Uterus (tissue), 4 donors: ENCODE results near the gene FOXA3. TPM values are rescaled to one million over a fixed set of nuclear protein-coding genes. Genes with fewer than 3 reads are reported as not detected.

Experiments used
- DNase-seq, 2 donors: peaks; one replicate each; pipeline ENCODE4 v3.0.0-alpha.2; 2019 to 2020
- H3K27ac ChIP-seq, 2 donors: fragments of 200-600 bp; sonication (generic); 1 replicate in 1 of 2; 2 replicates in 1 of 2; pipeline ENCODE4 v1.5.1; 2016 to 2018
- H3K27me3 ChIP-seq, 2 donors: fragments of 200-600 bp; sonication (generic); one replicate each; pipeline ENCODE4 v1.5.1; 2018 to 2019; ENCODE audit warnings: control low read depth in 1 of 2
- H3K36me3 ChIP-seq, 2 donors: fragments of 200-600 bp; sonication (generic); one replicate each; pipeline ENCODE4 v1.5.1; 2019; ENCODE audit warnings: control low read depth in 1 of 2
- H3K4me1 ChIP-seq, 2 donors: fragments of 200-600 bp; sonication (generic); one replicate each; pipeline ENCODE4 v1.5.1; 2018 to 2019; ENCODE audit warnings: control low read depth in 1 of 2
- H3K4me3 ChIP-seq, 2 donors: fragments of 200-600 bp; sonication (generic); 1 replicate in 1 of 2; 2 replicates in 1 of 2; pipeline ENCODE4 v1.5.1; 2018 to 2019; ENCODE audit warnings: mild to moderate bottlenecking in 1 of 2
- H3K9me3 ChIP-seq, 2 donors: fragments of 200-600 bp; sonication (generic); one replicate each; pipeline ENCODE4 v1.5.1; 2019; ENCODE audit warnings: control low read depth in 1 of 2
- CTCF ChIP-seq, 4 experiments: fragments of 200-600 bp in 2 of 4; fragments of 450-650 bp in 2 of 4; sonication (generic) in 2 of 4; IDR thresholded peaks; one replicate each; pipeline ENCODE4 v1.5.1; 2016 to 2019; ENCODE audit warnings: antibody characterized with exemption in 4 of 4, mild to moderate bottlenecking in 2 of 4, moderate library complexity in 1 of 4
- POLR2A ChIP-seq, 2 donors: fragments of 450-650 bp; IDR thresholded peaks; one replicate each; pipeline ENCODE4 v1.6.1; 2016; ENCODE audit warnings: antibody characterized with exemption in 2 of 2, mild to moderate bottlenecking in 1 of 2, moderate library complexity in 1 of 2
- intact Hi-C: fragments of 100-400 bp; cut with DNase I; formaldehyde crosslinking; loops from one replicate; pipeline ENCODE4 v1.15.1; 2023; ENCODE audit warnings: low total_unique reads
- total RNA-seq, 4 donors: library from RNA; depleted of rRNA in 3 of 4; stranded (reverse); fragments of >200 nt in 3 of 4; gene quantifications; one replicate each; pipeline versions ENCODE4 v1.1.0 to v1.2.4, GENCODE V29; 2014 to 2023
- donor health status: DM: yes; HTN: yes; CAD: no.

FOXA3 gene
- total RNA-seq, 4 donors from 2014 or later = not detected

- no peaks in the 10 kb centered on the region for H3K4me1 ChIP-seq
- TF ChIP-seq CTCF (IDR thresholded peaks at IDR 0.05) = no peak
- TF ChIP-seq POLR2A (IDR thresholded peaks at IDR 0.05) = no peak
- no peaks in the 10 kb centered on the region for H3K36me3 ChIP-seq
- no peaks in the 10 kb centered on the region for H3K27me3 ChIP-seq
- no peak for DNase-seq
- no peak overlapping the region for H3K27ac ChIP-seq
- intact Hi-C loops = no loop called here
- H3K4me3 ChIP-seq = no peak overlapping the region
- no peaks in the 10 kb centered on the region for H3K9me3 ChIP-seq
Measured at GRCh38 chr19:45825263-45825605, 38.9 kb upstream of the FOXA3 start.

- H3K4me3 ChIP-seq = no peak overlapping the region
- H3K4me1 ChIP-seq = no peaks in the 10 kb centered on the region
- no peak overlapping the region for H3K27ac ChIP-seq
- no peaks in the 10 kb centered on the region for H3K36me3 ChIP-seq
- intact Hi-C loops = no loop called here
- no peaks in the 10 kb centered on the region for H3K9me3 ChIP-seq
- DNase-seq = no peak
- TF ChIP-seq POLR2A (IDR thresholded peaks at IDR 0.05) = no peak
- no peak for TF ChIP-seq CTCF (IDR thresholded peaks at IDR 0.05)
- H3K27me3 ChIP-seq = no peaks in the 10 kb centered on the region
Measured at GRCh38 chr19:45825917-45826893, 37.9 kb upstream of the FOXA3 start.

GRCh38 chr19:45826934-45827333 lies 37.2 kb upstream of the FOXA3 start:
- no peaks in the 10 kb centered on the region for H3K36me3 ChIP-seq
- intact Hi-C loops = no loop called here
- H3K4me1 ChIP-seq = no peaks in the 10 kb centered on the region
- DNase-seq = no peak
- no peaks in the 10 kb centered on the region for H3K27me3 ChIP-seq
- TF ChIP-seq POLR2A (IDR thresholded peaks at IDR 0.05) (no peak), CTCF (IDR thresholded peaks at IDR 0.05) (no peak)
- no peaks in the 10 kb centered on the region for H3K9me3 ChIP-seq
- H3K27ac ChIP-seq = no peak overlapping the region
- H3K4me3 ChIP-seq = no peak overlapping the region

- H3K9me3 ChIP-seq = no peaks in the 10 kb centered on the region
- no peaks in the 10 kb centered on the region for H3K36me3 ChIP-seq
- H3K27ac ChIP-seq = no peak overlapping the region
- intact Hi-C loops = no loop called here
- no peak overlapping the region for H3K4me3 ChIP-seq
- no peak for TF ChIP-seq CTCF (IDR thresholded peaks at IDR 0.05)
- TF ChIP-seq POLR2A (IDR thresholded peaks at IDR 0.05) = no peak
- H3K4me1 ChIP-seq = no peaks in the 10 kb centered on the region
- H3K27me3 ChIP-seq = no peaks in the 10 kb centered on the region
- no peak for DNase-seq
Measured at GRCh38 chr19:45827459-45828093, 36.5 kb upstream of the FOXA3 start.

GRCh38 chr19:45828523-45828922 lies 35.6 kb upstream of the FOXA3 start:
- TF ChIP-seq CTCF (IDR thresholded peaks at IDR 0.05) (no peak), POLR2A (IDR thresholded peaks at IDR 0.05) (no peak)
- no peak overlapping the region for H3K27ac ChIP-seq
- no peaks in the 10 kb centered on the region for H3K4me1 ChIP-seq
- H3K36me3 ChIP-seq = no peaks in the 10 kb centered on the region
- DNase-seq = no peak
- no peak overlapping the region for H3K4me3 ChIP-seq
- no peaks in the 10 kb centered on the region for H3K9me3 ChIP-seq
- no peaks in the 10 kb centered on the region for H3K27me3 ChIP-seq
- intact Hi-C loops = no loop called here
